Mesenchymal stem cell (in vitro differentiated cells and primary cell): ENCODE measurements around the gene NHSL1.

ENCODE experiments used
- DNase-seq: peaks from one replicate; pipeline ENCODE4 v3.0.0-alpha.2; 2013
- H2AFZ ChIP-seq: one replicate; pipeline ENCODE4 v1.6.1; 2013; ENCODE audit warnings: low read depth, mild to moderate bottlenecking, control low read depth, inconsistent platforms, low read length, moderate library complexity
- H2AK5ac ChIP-seq: 2 replicates; pipeline ENCODE4 v1.6.1; 2013; ENCODE audit warnings: low read length, moderate library complexity, mild to moderate bottlenecking, inconsistent platforms; ENCODE audit not compliant: severe bottlenecking
- H2BK120ac ChIP-seq: one replicate; pipeline ENCODE4 v1.6.1; 2013; ENCODE audit warnings: low read depth, mild to moderate bottlenecking, inconsistent platforms, low read length, moderate library complexity
- H2BK12ac ChIP-seq, 2 experiments: one replicate each; pipeline ENCODE4 v1.6.1; 2013; ENCODE audit warnings: inconsistent platforms in 2 of 2, low read length in 2 of 2, mild to moderate bottlenecking in 2 of 2, moderate library complexity in 2 of 2, control low read depth in 1 of 2
- H2BK15ac ChIP-seq: one replicate; pipeline ENCODE4 v1.6.1; 2013; ENCODE audit warnings: mild to moderate bottlenecking, low read depth, inconsistent platforms; ENCODE audit not compliant: poor library complexity, severe bottlenecking
- H2BK5ac ChIP-seq: 2 replicates; pipeline ENCODE4 v1.6.1; 2013; ENCODE audit warnings: low read depth, mild to moderate bottlenecking, low read length, control low read depth, inconsistent platforms; ENCODE audit not compliant: poor library complexity, severe bottlenecking
- H3K14ac ChIP-seq, 2 experiments: one replicate each; pipeline ENCODE4 v1.6.1; 2013; ENCODE audit warnings: inconsistent platforms in 2 of 2, low read length in 2 of 2, control low read depth in 1 of 2, mild to moderate bottlenecking in 1 of 2, moderate library complexity in 1 of 2
- H3K18ac ChIP-seq, 2 experiments: one replicate each; pipeline ENCODE4 v1.6.1; 2013; ENCODE audit warnings: inconsistent platforms in 2 of 2, low read length in 2 of 2, control low read depth in 1 of 2, low read depth in 1 of 2, mild to moderate bottlenecking in 1 of 2
- H3K23ac ChIP-seq, 2 experiments: one replicate each; pipeline ENCODE4 v1.6.1; 2013; ENCODE audit warnings: inconsistent platforms in 2 of 2, low read length in 2 of 2, mild to moderate bottlenecking in 2 of 2, moderate library complexity in 2 of 2, control low read depth in 1 of 2
- H3K27ac ChIP-seq: 2 replicates; pipeline ENCODE4 v1.5.1; 2013; ENCODE audit warnings: mild to moderate bottlenecking, moderate library complexity, low read length, control low read depth, inconsistent platforms; ENCODE audit not compliant: poor library complexity, severe bottlenecking
- H3K27me3 ChIP-seq, 2 experiments: 2 replicates each; pipeline versions ENCODE4 v1.6.1 to v1.7.0; 2013; ENCODE audit warnings: low read length in 2 of 2, mild to moderate bottlenecking in 2 of 2, moderate library complexity in 2 of 2, control low read depth in 1 of 2, inconsistent platforms in 1 of 2; ENCODE audit not compliant: control insufficient read depth in 1 of 2, insufficient read depth in 1 of 2
- H3K36me3 ChIP-seq, 2 experiments: 2 replicates each; pipeline versions ENCODE4 v1.6.1 to v1.7.0; 2013; ENCODE audit warnings: low read length in 2 of 2, control low read depth in 1 of 2, inconsistent platforms in 1 of 2, low read depth in 1 of 2, mild to moderate bottlenecking in 1 of 2; ENCODE audit not compliant: insufficient read depth in 2 of 2, control insufficient read depth in 1 of 2
- H3K4ac ChIP-seq, 2 experiments: one replicate each; pipeline ENCODE4 v1.6.1; 2013; ENCODE audit warnings: inconsistent platforms in 2 of 2, low read length in 2 of 2, mild to moderate bottlenecking in 2 of 2, moderate library complexity in 2 of 2, control low read depth in 1 of 2, low read depth in 1 of 2
- H3K4me1 ChIP-seq: 2 replicates; pipeline ENCODE4 v1.6.1; 2013; ENCODE audit warnings: low read depth, low read length, control low read depth; ENCODE audit not compliant: control insufficient read depth, insufficient read depth
- H3K4me2 ChIP-seq: 2 replicates; pipeline ENCODE4 v1.6.1; 2013; ENCODE audit warnings: low read length, mild to moderate bottlenecking, inconsistent platforms; ENCODE audit not compliant: poor library complexity, severe bottlenecking
- H3K4me3 ChIP-seq, 2 experiments: 2 replicates each; pipeline versions ENCODE4 v1.5.1 to v1.7.0; 2013; ENCODE audit warnings: low read length in 2 of 2, mild to moderate bottlenecking in 2 of 2, control low read depth in 1 of 2, low read depth in 1 of 2; ENCODE audit not compliant: insufficient read depth in 1 of 2
- H3K79me1 ChIP-seq: replicated peaks from 2 replicates; pipeline ENCODE4 v1.6.1; 2013; ENCODE audit warnings: mild to moderate bottlenecking, control low read depth, low read length, inconsistent platforms; ENCODE audit not compliant: poor library complexity, severe bottlenecking
- H3K9ac ChIP-seq: 2 replicates; pipeline ENCODE4 v1.7.0; 2013; ENCODE audit warnings: mild to moderate bottlenecking, low read length, moderate library complexity
- H3K9me3 ChIP-seq: 2 replicates; pipeline ENCODE4 v1.7.0; 2013; ENCODE audit warnings: mild to moderate bottlenecking, low read length; ENCODE audit not compliant: control insufficient read depth
- H4K8ac ChIP-seq: one replicate; pipeline ENCODE4 v1.6.1; 2013; ENCODE audit warnings: inconsistent platforms, mild to moderate bottlenecking, low read length, moderate library complexity
- H4K91ac ChIP-seq: one replicate; pipeline ENCODE4 v1.6.1; 2013; ENCODE audit warnings: mild to moderate bottlenecking, low read length, inconsistent platforms
- WGBS: methylation state at CpG from one replicate; pipeline ENCODE4 v1.1.7; 2013; ENCODE audit warnings: mixed read lengths; 5-methylcytosine and 5-hydroxymethylcytosine counted together

NHSL1 gene

DNA sequence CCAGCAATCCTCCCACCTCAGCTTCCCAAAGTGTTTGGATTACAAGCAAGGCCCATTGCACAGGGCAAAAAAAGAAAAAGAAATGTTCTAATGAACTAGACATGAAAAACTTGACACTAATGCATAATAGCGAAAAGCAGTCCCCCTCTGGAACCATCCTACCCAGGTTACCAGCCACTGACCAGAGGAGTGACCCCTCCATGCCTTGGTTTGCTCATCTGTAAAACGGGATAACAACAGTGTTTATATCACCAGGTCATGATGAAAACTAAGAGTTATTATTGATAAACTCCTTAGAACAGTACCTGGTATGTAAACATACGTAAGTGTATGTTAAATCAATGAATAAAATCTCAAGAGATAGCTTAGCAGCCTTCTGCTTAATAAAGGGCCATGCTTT is 3.3 kb upstream of the NHSL1 start:
- Histone ChIP-seq H3K14ac (no peak overlapping the region), H2AFZ (no peak overlapping the region), H3K4me3 (no peak overlapping the region), H2BK120ac (no peak overlapping the region), H2AK5ac (no peak overlapping the region), H3K4me2 (no peak overlapping the region), H3K4me1 (peaks cover 6% of the 10 kb centered on the region), H3K23ac (no peak overlapping the region), H3K27me3 (no peaks in the 10 kb centered on the region), H2BK12ac (no peak overlapping the region), H3K79me1 (peaks cover 12% of the 10 kb centered on the region), H3K36me3 (no peaks in the 10 kb centered on the region), H3K9ac (no peak overlapping the region), H4K8ac (no peak overlapping the region), H3K18ac (no peak overlapping the region), H2BK15ac (no peak overlapping the region), H4K91ac (no peak overlapping the region), H2BK5ac (no peak overlapping the region), H3K9me3 (no peaks in the 10 kb centered on the region), H3K4ac (no peak overlapping the region), H3K27ac (no peak overlapping the region)
- 100% methylated on average over 1 of the region's 3 CpGs for WGBS
- DNase-seq: no peak

DNA sequence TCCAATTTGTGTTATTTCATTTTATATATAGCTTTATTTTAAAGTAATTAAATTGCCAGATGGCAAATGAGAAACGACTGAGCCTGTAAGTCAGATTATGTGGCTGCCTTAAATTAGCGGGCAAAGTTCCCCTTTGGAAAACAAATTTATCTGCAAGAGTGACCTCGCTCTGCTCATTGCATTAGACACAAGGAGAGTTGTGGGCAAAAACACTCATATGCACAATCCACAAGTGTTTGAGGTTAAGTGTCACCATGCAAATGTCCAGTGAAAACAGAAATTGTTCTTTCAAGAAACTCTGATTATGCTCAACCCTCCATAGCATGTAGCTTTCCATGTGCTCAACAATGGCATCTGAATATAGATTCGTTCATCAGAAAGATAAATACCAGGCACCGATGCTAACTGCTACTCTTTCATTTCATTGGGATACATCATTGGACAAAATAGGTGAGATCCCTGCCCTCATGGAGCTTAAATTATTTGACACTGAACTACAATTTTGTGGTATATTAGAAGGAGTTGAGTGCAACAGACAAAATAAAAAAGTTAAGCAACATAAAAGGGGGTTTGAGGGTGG is 1.7 kb upstream of the NHSL1 start:
- H3K4me1 ChIP-seq: peaks cover 6% of the 10 kb centered on the region
- H2AK5ac ChIP-seq: no peak overlapping the region
- no peaks in the 10 kb centered on the region for H3K27me3 ChIP-seq
- no peak overlapping the region for H2BK5ac ChIP-seq
- WGBS: 90% methylated on average over 5 of the region's 5 CpGs
- H3K4ac ChIP-seq: no peak overlapping the region
- no peak overlapping the region for H3K4me3 ChIP-seq
- H3K4me2 ChIP-seq: no peak overlapping the region
- H2BK120ac ChIP-seq: no peak overlapping the region
- H3K9me3 ChIP-seq: no peaks in the 10 kb centered on the region
- H3K14ac ChIP-seq: no peak overlapping the region
- H3K23ac ChIP-seq: no peak overlapping the region
- no peak overlapping the region for H4K91ac ChIP-seq
- no peak overlapping the region for H3K18ac ChIP-seq
- no peak overlapping the region for H4K8ac ChIP-seq
- no peak overlapping the region for H2BK12ac ChIP-seq
- H3K27ac ChIP-seq: no peak overlapping the region
- no peak overlapping the region for H2BK15ac ChIP-seq
- no peak overlapping the region for H2AFZ ChIP-seq
- peaks cover 21% of the 10 kb centered on the region for H3K79me1 ChIP-seq
- DNase-seq: peak; percentile 11
- peaks cover 0 to 4% of the 10 kb centered on the region in 2 experiments for H3K36me3 ChIP-seq
- no peak overlapping the region for H3K9ac ChIP-seq

DNA sequence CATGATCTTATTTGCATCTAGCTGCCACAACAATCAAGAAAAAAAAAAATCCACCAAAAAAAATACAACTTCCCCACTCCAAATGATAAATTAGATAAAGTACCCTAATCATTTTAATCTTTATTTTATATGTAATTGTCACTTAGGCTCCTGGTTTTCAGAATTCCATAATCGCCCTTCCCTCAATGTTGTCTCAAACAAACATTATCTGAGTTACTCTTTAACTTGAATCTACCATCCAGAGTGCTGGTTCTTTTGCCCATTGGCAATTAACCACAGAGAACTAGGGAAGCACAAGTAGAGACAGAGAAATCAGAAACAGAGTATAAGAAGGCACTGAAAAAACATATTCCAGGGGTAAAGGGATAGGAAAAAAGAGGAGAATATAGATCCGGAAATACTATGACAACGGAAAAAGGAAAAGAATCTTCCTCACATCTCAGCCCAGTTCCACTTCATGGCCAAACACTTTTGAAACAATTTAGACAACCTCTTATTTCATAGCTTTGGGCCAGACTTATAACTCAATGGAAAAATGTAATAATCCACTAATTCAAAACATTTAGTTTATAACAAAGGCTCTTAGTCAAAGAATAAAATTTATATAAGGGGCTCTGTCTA is 861 bp upstream of the NHSL1 start:
- no peak overlapping the region for H4K8ac ChIP-seq
- 96% methylated on average over 3 of the region's 3 CpGs for WGBS
- DNase-seq: no peak
- no peak overlapping the region for H3K4ac ChIP-seq
- H3K9me3 ChIP-seq: no peaks in the 10 kb centered on the region
- peak overlapping the region; percentile 65 for H3K27ac ChIP-seq
- H3K4me1 ChIP-seq: peaks cover 6% of the 10 kb centered on the region
- H2AFZ ChIP-seq: no peak overlapping the region
- H2AK5ac ChIP-seq: no peak overlapping the region
- H3K79me1 ChIP-seq: peaks cover 25% of the 10 kb centered on the region
- no peaks in the 10 kb centered on the region for H3K27me3 ChIP-seq
- no peak overlapping the region for H3K18ac ChIP-seq
- H3K4me2 ChIP-seq: no peak overlapping the region
- no peak overlapping the region for H2BK5ac ChIP-seq
- no peak overlapping the region for H3K14ac ChIP-seq
- H4K91ac ChIP-seq: no peak overlapping the region
- peak overlapping the region in 1 of 2 experiments; percentile 30 for H3K4me3 ChIP-seq
- peak overlapping the region; percentile 60 for H3K9ac ChIP-seq
- no peak overlapping the region for H2BK12ac ChIP-seq
- no peak overlapping the region for H2BK15ac ChIP-seq
- no peak overlapping the region for H2BK120ac ChIP-seq
- peaks cover 0 to 8% of the 10 kb centered on the region in 2 experiments for H3K36me3 ChIP-seq
- H3K23ac ChIP-seq: no peak overlapping the region

DNA sequence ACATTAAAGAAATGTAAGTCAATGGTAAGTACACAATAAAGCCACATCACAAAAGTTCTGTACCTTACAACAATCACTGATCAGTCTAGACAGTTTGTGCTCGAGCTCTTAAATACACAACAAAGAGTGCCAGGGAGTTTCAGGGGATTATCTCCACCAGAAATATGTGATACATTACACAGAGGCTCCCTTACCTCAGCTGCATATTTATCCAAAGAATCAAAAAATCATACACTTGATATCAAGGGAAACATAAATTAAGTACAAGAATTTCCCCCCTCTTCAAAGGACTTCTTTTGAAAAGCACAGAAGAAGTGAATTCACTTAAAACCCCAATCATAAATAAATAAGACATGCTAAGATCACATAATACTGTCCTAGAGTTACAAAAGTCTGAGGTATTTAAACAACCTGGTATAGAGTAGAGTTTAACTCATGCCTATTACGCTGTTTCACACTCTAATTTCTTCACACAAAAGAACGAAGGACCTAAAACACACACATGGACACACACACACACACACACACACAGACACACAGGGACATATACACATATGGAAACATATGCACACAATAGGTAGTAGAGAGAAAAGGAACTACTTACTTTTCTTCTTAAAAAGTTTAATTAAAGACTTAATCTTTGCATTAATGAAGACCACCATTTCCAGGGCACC is 528 bp downstream of the NHSL1 start:
- no peak overlapping the region for H2BK15ac ChIP-seq
- H2BK5ac ChIP-seq: no peak overlapping the region
- H2BK120ac ChIP-seq: no peak overlapping the region
- no peak overlapping the region for H3K18ac ChIP-seq
- peak overlapping the region; percentile 60 for H3K9ac ChIP-seq
- H3K23ac ChIP-seq: no peak overlapping the region
- WGBS: 89% methylated on average over 2 of the region's 3 CpGs
- no peak overlapping the region for H3K14ac ChIP-seq
- no peak overlapping the region for H4K91ac ChIP-seq
- H2BK12ac ChIP-seq: no peak overlapping the region
- H3K27me3 ChIP-seq: no peaks in the 10 kb centered on the region
- H3K36me3 ChIP-seq: peaks cover 4 to 12% of the 10 kb centered on the region in 2 experiments
- no peaks in the 10 kb centered on the region for H3K9me3 ChIP-seq
- H3K4me3 ChIP-seq: peak overlapping the region in 1 of 2 experiments; percentile 30
- H3K27ac ChIP-seq: peak overlapping the region; percentile 53
- H2AFZ ChIP-seq: no peak overlapping the region
- peaks cover 2% of the 10 kb centered on the region for H3K4me1 ChIP-seq
- H3K4ac ChIP-seq: no peak overlapping the region
- H4K8ac ChIP-seq: no peak overlapping the region
- peak; percentile 8 for DNase-seq
- peaks cover 24% of the 10 kb centered on the region for H3K79me1 ChIP-seq
- peak overlapping the region; percentile 46 for H3K4me2 ChIP-seq
- no peak overlapping the region for H2AK5ac ChIP-seq
